Stomach (tissue), 4 donors: Measurements from ENCODE around the gene ABCA13.

Experiments used
- EP300 ChIP-seq: sonication (generic); formaldehyde crosslinking; IDR thresholded peaks from one replicate; pipeline ENCODE4 v1.6.1; 2017; ENCODE audit warnings: antibody characterized with exemption
- POLR2A ChIP-seq, 4 donors: fragments of 450-650 bp; IDR thresholded peaks; one replicate each; pipeline ENCODE4 v1.6.1; 2016; ENCODE audit warnings: antibody characterized with exemption in 4 of 4, control low read depth in 2 of 4, mild to moderate bottlenecking in 1 of 4, moderate library complexity in 1 of 4
- POLR2AphosphoS5 ChIP-seq, 3 donors: sonication (generic); formaldehyde crosslinking; IDR thresholded peaks; one replicate each; pipeline ENCODE4 v1.6.1; 2016; ENCODE audit warnings: antibody characterized with exemption in 3 of 3
- TF ChIP-seq, protein P1 (sequence below), 7 experiments: fragments of 450-650 bp in 4 of 7; fragments of 200-600 bp in 3 of 7; sonication (generic) in 3 of 7; IDR thresholded peaks; one replicate each; pipeline ENCODE4 v1.5.1; 2016 to 2019; ENCODE audit warnings: antibody characterized with exemption in 7 of 7, control low read depth in 2 of 7, mild to moderate bottlenecking in 1 of 7

DNA sequence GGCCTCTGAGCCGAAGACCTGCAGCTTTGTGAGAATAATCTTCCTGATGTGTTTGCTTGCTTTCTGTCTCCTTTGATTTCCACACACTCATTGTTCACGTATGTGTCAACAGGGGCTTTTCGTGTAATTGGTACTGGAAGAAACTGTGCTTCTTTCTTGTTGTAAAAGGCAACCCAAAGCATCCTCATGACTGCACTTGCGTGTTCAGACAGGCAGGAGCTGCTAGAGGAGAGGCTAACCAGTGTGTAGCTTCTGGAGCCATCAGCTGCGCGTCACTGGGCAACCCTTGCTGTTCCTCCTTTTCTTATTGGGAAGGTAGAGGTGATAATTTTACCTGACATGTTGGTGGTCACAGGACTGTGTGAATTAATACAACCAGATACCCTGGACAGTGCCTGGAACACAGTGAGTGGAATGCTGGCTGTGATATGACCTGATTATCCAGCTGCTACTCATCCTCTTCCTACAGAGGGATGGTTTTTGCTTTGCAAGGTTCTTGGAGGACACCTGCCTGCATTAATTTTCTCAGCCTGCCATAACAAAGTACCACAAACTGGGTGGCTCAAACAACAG lies 213.0 kb downstream of the ABCA13 start:
- TF ChIP-seq, protein P1, sequence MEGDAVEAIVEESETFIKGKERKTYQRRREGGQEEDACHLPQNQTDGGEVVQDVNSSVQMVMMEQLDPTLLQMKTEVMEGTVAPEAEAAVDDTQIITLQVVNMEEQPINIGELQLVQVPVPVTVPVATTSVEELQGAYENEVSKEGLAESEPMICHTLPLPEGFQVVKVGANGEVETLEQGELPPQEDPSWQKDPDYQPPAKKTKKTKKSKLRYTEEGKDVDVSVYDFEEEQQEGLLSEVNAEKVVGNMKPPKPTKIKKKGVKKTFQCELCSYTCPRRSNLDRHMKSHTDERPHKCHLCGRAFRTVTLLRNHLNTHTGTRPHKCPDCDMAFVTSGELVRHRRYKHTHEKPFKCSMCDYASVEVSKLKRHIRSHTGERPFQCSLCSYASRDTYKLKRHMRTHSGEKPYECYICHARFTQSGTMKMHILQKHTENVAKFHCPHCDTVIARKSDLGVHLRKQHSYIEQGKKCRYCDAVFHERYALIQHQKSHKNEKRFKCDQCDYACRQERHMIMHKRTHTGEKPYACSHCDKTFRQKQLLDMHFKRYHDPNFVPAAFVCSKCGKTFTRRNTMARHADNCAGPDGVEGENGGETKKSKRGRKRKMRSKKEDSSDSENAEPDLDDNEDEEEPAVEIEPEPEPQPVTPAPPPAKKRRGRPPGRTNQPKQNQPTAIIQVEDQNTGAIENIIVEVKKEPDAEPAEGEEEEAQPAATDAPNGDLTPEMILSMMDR (IDR thresholded peaks at IDR 0.05) = no peak
- TF ChIP-seq POLR2AphosphoS5 (IDR thresholded peaks at IDR 0.05) (no peak), EP300 (no peak), POLR2A (IDR thresholded peaks at IDR 0.05) (no peak)
